T-helper 1 cell treated with Interleukin-12 subunit alpha and Interleukin-12 subunit beta and Interleukin-4 antibody, amounts not matched to agents 30 μg/mL and 1 μg/mL, for 36 hours (primary cell): ENCODE results near the gene GSTM3.

Source experiments
- H3K27ac Mint-ChIP-seq: one replicate; pipeline ENCODE4 v1.8.0; 2021; ENCODE audit warnings: mild to moderate bottlenecking, mixed read lengths
- H3K27me3 Mint-ChIP-seq: one replicate; pipeline ENCODE4 v1.8.0; 2021; ENCODE audit warnings: low read depth, mixed read lengths
- H3K36me3 Mint-ChIP-seq: one replicate; pipeline ENCODE4 v1.8.0; 2021; ENCODE audit warnings: low read depth, mixed read lengths
- H3K4me1 Mint-ChIP-seq: one replicate; pipeline ENCODE4 v1.8.0; 2021; ENCODE audit warnings: low read depth, mixed read lengths
- H3K4me3 Mint-ChIP-seq: one replicate; pipeline ENCODE4 v1.8.0; 2021; ENCODE audit warnings: mild to moderate bottlenecking, moderate library complexity, mixed read lengths
- H3K9me3 Mint-ChIP-seq: one replicate; pipeline ENCODE4 v1.8.0; 2021; ENCODE audit warnings: mixed read lengths

Gene GSTM3

GRCh38 chr1:109781806-109782205, 41.0 kb upstream of the GSTM3 start:
- H3K4me1 Mint-ChIP-seq: peaks cover 16% of the 10 kb centered on the region
- H3K4me3 Mint-ChIP-seq: no peak overlapping the region
- no peak overlapping the region for H3K27ac Mint-ChIP-seq
- H3K27me3 Mint-ChIP-seq: no peaks in the 10 kb centered on the region
- H3K9me3 Mint-ChIP-seq: peaks cover 13% of the 10 kb centered on the region
- H3K36me3 Mint-ChIP-seq: peaks cover 5% of the 10 kb centered on the region

GRCh38 chr1:109780982-109781381, 40.1 kb upstream of the GSTM3 start:
- Mint-ChIP-seq H3K9me3 (peaks cover 13% of the 10 kb centered on the region), H3K27me3 (no peaks in the 10 kb centered on the region), H3K4me1 (peaks cover 13% of the 10 kb centered on the region), H3K4me3 (no peak overlapping the region), H3K36me3 (peaks cover 5% of the 10 kb centered on the region), H3K27ac (no peak overlapping the region)

GRCh38 chr1:109777980-109778625, 37.3 kb upstream of the GSTM3 start:
- Mint-ChIP-seq H3K27ac (no peak overlapping the region), H3K4me3 (no peak overlapping the region), H3K36me3 (peaks cover 5% of the 10 kb centered on the region), H3K27me3 (peaks cover 5% of the 10 kb centered on the region), H3K4me1 (peaks cover 14% of the 10 kb centered on the region), H3K9me3 (peaks cover 13% of the 10 kb centered on the region)

- Mint-ChIP-seq H3K27me3 (peaks cover 5% of the 10 kb centered on the region), H3K9me3 (peaks cover 13% of the 10 kb centered on the region), H3K36me3 (peaks cover 5% of the 10 kb centered on the region), H3K27ac (peak overlapping the region; percentile 52), H3K4me1 (peaks cover 14% of the 10 kb centered on the region), H3K4me3 (no peak overlapping the region)
These were observed 36.6 kb upstream of the GSTM3 start for GRCh38 chr1:109777436-109777835.

- H3K36me3 Mint-ChIP-seq: peaks cover 5% of the 10 kb centered on the region
- H3K4me3 Mint-ChIP-seq: no peak overlapping the region
- H3K27me3 Mint-ChIP-seq: peaks cover 5% of the 10 kb centered on the region
- H3K4me1 Mint-ChIP-seq: peaks cover 16% of the 10 kb centered on the region
- H3K27ac Mint-ChIP-seq: peak overlapping the region; percentile 74
- H3K9me3 Mint-ChIP-seq: peaks cover 13% of the 10 kb centered on the region
These were observed 36.1 kb upstream of the GSTM3 start for GRCh38 chr1:109776911-109777310.

GRCh38 chr1:109776206-109776835, 35.5 kb upstream of the GSTM3 start:
- no peak overlapping the region for H3K4me3 Mint-ChIP-seq
- no peak overlapping the region for H3K27ac Mint-ChIP-seq
- H3K36me3 Mint-ChIP-seq: peaks cover 5% of the 10 kb centered on the region
- H3K4me1 Mint-ChIP-seq: peaks cover 16% of the 10 kb centered on the region
- peaks cover 5% of the 10 kb centered on the region for H3K27me3 Mint-ChIP-seq
- peaks cover 8% of the 10 kb centered on the region for H3K9me3 Mint-ChIP-seq

- Mint-ChIP-seq H3K36me3 (peaks cover 2% of the 10 kb centered on the region), H3K27me3 (peaks cover 5% of the 10 kb centered on the region), H3K4me1 (peaks cover 16% of the 10 kb centered on the region), H3K4me3 (no peak overlapping the region), H3K27ac (no peak overlapping the region), H3K9me3 (peaks cover under 1% of the 10 kb centered on the region)
These were observed 34.6 kb upstream of the GSTM3 start for GRCh38 chr1:109775398-109775797.

- no peaks in the 10 kb centered on the region for H3K36me3 Mint-ChIP-seq
- peaks cover 16% of the 10 kb centered on the region for H3K4me1 Mint-ChIP-seq
- H3K27me3 Mint-ChIP-seq: peaks cover 12% of the 10 kb centered on the region
- H3K9me3 Mint-ChIP-seq: no peaks in the 10 kb centered on the region
- no peak overlapping the region for H3K4me3 Mint-ChIP-seq
- H3K27ac Mint-ChIP-seq: no peak overlapping the region
These were observed 33.2 kb upstream of the GSTM3 start for GRCh38 chr1:109773900-109774485.

GRCh38 chr1:109773203-109773899, 32.5 kb upstream of the GSTM3 start:
- Mint-ChIP-seq H3K9me3 (no peaks in the 10 kb centered on the region), H3K36me3 (no peaks in the 10 kb centered on the region), H3K4me1 (peaks cover 16% of the 10 kb centered on the region), H3K27ac (no peak overlapping the region), H3K27me3 (peaks cover 12% of the 10 kb centered on the region), H3K4me3 (no peak overlapping the region)

- Mint-ChIP-seq H3K4me3 (no peak overlapping the region), H3K27me3 (peaks cover 12% of the 10 kb centered on the region), H3K27ac (no peak overlapping the region), H3K4me1 (peaks cover 16% of the 10 kb centered on the region), H3K9me3 (no peaks in the 10 kb centered on the region), H3K36me3 (no peaks in the 10 kb centered on the region)
These were observed 31.9 kb upstream of the GSTM3 start for GRCh38 chr1:109772658-109773202.

GRCh38 chr1:109771712-109772657, 31.1 kb upstream of the GSTM3 start:
- H3K36me3 Mint-ChIP-seq: no peaks in the 10 kb centered on the region
- no peak overlapping the region for H3K4me3 Mint-ChIP-seq
- peaks cover 12% of the 10 kb centered on the region for H3K27me3 Mint-ChIP-seq
- no peak overlapping the region for H3K27ac Mint-ChIP-seq
- H3K4me1 Mint-ChIP-seq: peaks cover 11% of the 10 kb centered on the region
- H3K9me3 Mint-ChIP-seq: no peaks in the 10 kb centered on the region

- H3K9me3 Mint-ChIP-seq: no peaks in the 10 kb centered on the region
- H3K27ac Mint-ChIP-seq: no peak overlapping the region
These were observed 29.7 kb upstream of the GSTM3 start for GRCh38 chr1:109770331-109771095.

GRCh38 chr1:109769330-109770078, 28.7 kb upstream of the GSTM3 start:
- H3K27ac Mint-ChIP-seq: no peak overlapping the region
- H3K4me1 Mint-ChIP-seq: peaks cover 7% of the 10 kb centered on the region
- H3K27me3 Mint-ChIP-seq: peaks cover 7% of the 10 kb centered on the region
- no peak overlapping the region for H3K4me3 Mint-ChIP-seq
- no peaks in the 10 kb centered on the region for H3K36me3 Mint-ChIP-seq
- no peaks in the 10 kb centered on the region for H3K9me3 Mint-ChIP-seq

More at GRCh38 chr1:109770331-109771095, 29.7 kb upstream of the GSTM3 start:
- peaks cover 10% of the 10 kb centered on the region for H3K27me3 Mint-ChIP-seq
- peaks cover 7% of the 10 kb centered on the region for H3K4me1 Mint-ChIP-seq
- H3K4me3 Mint-ChIP-seq: no peak overlapping the region
- H3K36me3 Mint-ChIP-seq: no peaks in the 10 kb centered on the region
